Measurements from ENCODE around the gene SEC24D.

Gene SEC24D

GRCh38 chr4:118776157-118776954, 59.6 kb downstream of the SEC24D start:
- no peak overlapping the region for H3K4me3 ChIP-seq (ENCODE audit: low read depth, low read length)
- TF ChIP-seq CTCF (IDR thresholded peaks at IDR 0.05; ENCODE audit: low read depth, low read length) = no peak

- TF ChIP-seq CTCF (IDR thresholded peaks at IDR 0.05; ENCODE audit: low read depth, low read length) = no peak
These were observed 60.5 kb downstream of the SEC24D start for GRCh38 chr4:118775405-118775804.

GRCh38 chr4:118774989-118775388, 60.9 kb downstream of the SEC24D start:
- no peak for TF ChIP-seq CTCF (IDR thresholded peaks at IDR 0.05; ENCODE audit: low read depth, low read length)
- H3K4me3 ChIP-seq (ENCODE audit: low read depth, low read length) = no peak overlapping the region

More at GRCh38 chr4:118775405-118775804, 60.5 kb downstream of the SEC24D start:
- H3K4me3 ChIP-seq (ENCODE audit: low read depth, low read length) = no peak overlapping the region

GRCh38 chr4:118774321-118774720, 61.6 kb downstream of the SEC24D start:
- H3K4me3 ChIP-seq (ENCODE audit: low read depth, low read length) = no peak overlapping the region
- TF ChIP-seq CTCF (IDR thresholded peaks at IDR 0.05; ENCODE audit: low read depth, low read length) = no peak

GRCh38 chr4:118773429-118773792, 62.5 kb downstream of the SEC24D start:
- TF ChIP-seq CTCF (IDR thresholded peaks at IDR 0.05; ENCODE audit: low read depth, low read length) = no peak

GRCh38 chr4:118772767-118773428, 63.0 kb downstream of the SEC24D start:
- no peak overlapping the region for H3K4me3 ChIP-seq (ENCODE audit: low read depth, low read length)
- no peak for TF ChIP-seq CTCF (IDR thresholded peaks at IDR 0.05; ENCODE audit: low read depth, low read length)

More at GRCh38 chr4:118773429-118773792, 62.5 kb downstream of the SEC24D start:
- no peak overlapping the region for H3K4me3 ChIP-seq (ENCODE audit: low read depth, low read length)
